ENCODE results near the gene SFI1.

SFI1 gene

GRCh38 chr22:31661851-31662667 lies 165.7 kb downstream of the SFI1 start, which contains the start of gene PISD (continued):
- TF ChIP-seq ZBTB11 (tag by site-specific recombination; conservative IDR thresholded peaks at IDR 0.05; ENCODE audit: low read depth) (no peak), SP3 (tag by site-specific recombination; IDR thresholded peaks at IDR 0.05) (peak; percentile 99), PRDM1 (tag by site-specific recombination; IDR thresholded peaks at IDR 0.05) (peak; percentile 77), ZNF558 (tag by site-specific recombination; IDR thresholded peaks at IDR 0.05) (no peak), KLF17 (tag by site-specific recombination; IDR thresholded peaks at IDR 0.05) (peak; percentile 86; the same call in 1 of the 2 replicates), KLF1 (tag by site-specific recombination; IDR thresholded peaks at IDR 0.05) (peak; percentile 91), GLI4 (tag by site-specific recombination; IDR thresholded peaks at IDR 0.05) (no peak), ZNF16 (tag by site-specific recombination; IDR thresholded peaks at IDR 0.05; ENCODE audit: low read depth) (no peak), REST (tag by site-specific recombination; IDR thresholded peaks at IDR 0.05) (no peak; the same call in 1 of the 2 replicates), ZNF626 (tag by site-specific recombination; IDR thresholded peaks at IDR 0.05) (no peak), ZNF645 (tag by site-specific recombination; IDR thresholded peaks at IDR 0.05) (no peak), ZNF132 (tag by site-specific recombination; IDR thresholded peaks at IDR 0.05; ENCODE audit: borderline replicate concordance) (no peak), KLF16 (tag by site-specific recombination; IDR thresholded peaks at IDR 0.05) (peak; percentile 99), ZBTB17 (tag by site-specific recombination; IDR thresholded peaks at IDR 0.05) (peak; percentile 98)

- Histone ChIP-seq H3K4me3 (ENCODE audit: low read depth, low read length) (peak overlapping the region; percentile 94), H3K4me1 (ENCODE audit: control insufficient read depth, insufficient read depth, low read length) (no peaks in the 10 kb centered on the region), H3K27ac (ENCODE audit: extremely low read depth, low read depth, low read length) (peak overlapping the region; percentile 33; the same call in 1 of the 2 replicates), H3K36me3 (ENCODE audit: control insufficient read depth in 2 of 2, insufficient read depth in 1 of 2, low read length in 2 of 2) (no peaks in the 10 kb centered on the region; a peak in 1 of 3 replicates), H3K9me3 (ENCODE audit: control insufficient read depth, insufficient read depth, low read depth, low read length) (no peaks in the 10 kb centered on the region)
- TF ChIP-seq SP3 (tag by site-specific recombination; IDR thresholded peaks at IDR 0.05) (no peak), ZFP3 (tag by site-specific recombination; IDR thresholded peaks at IDR 0.05; ENCODE audit: low read depth) (0 out of 2 replicates have a peak, but pooled peaks have one; percentile 11), YY1 (tag by site-specific recombination; IDR thresholded peaks at IDR 0.05) (0 out of 2 replicates have a peak, but pooled peaks have one; percentile 11)
- POLR2A ChIA-PET = interaction anchor here (0.6 to 3.6 kb wide), 18 partner anchors 9 to 316 kb away, joined by 3 to 39 read pairs (median 4); partner anchors contain the start of genes DEPDC5 and PATZ1
- CTCF ChIA-PET = interaction anchor here (0.7 to 9.3 kb wide), 7 partner anchors 9 to 308 kb away, joined by 3 to 126 read pairs (median 5); no protein-coding TSS in a partner anchor
Observed at GRCh38 chr22:31662668-31663037, 166.3 kb downstream of the SFI1 start.
